Suprapubic skin (tissue), 3 donors: ENCODE measurements around the gene ZNF668.

Source experiments
- EP300 ChIP-seq: sonication (generic); formaldehyde crosslinking; IDR thresholded peaks from one replicate; pipeline ENCODE4 v1.6.1; 2017; ENCODE audit warnings: antibody characterized with exemption
- POLR2A ChIP-seq, 2 donors: fragments of 450-650 bp; IDR thresholded peaks; one replicate each; pipeline ENCODE4 v1.6.1; 2017; ENCODE audit warnings: antibody characterized with exemption in 2 of 2, mild to moderate bottlenecking in 2 of 2, moderate library complexity in 2 of 2
- TF ChIP-seq, protein P1 (sequence below), 2 donors: fragments of 200-600 bp in 1 of 2; fragments of 450-650 bp in 1 of 2; sonication (generic) in 1 of 2; IDR thresholded peaks; one replicate each; pipeline ENCODE4 v1.5.1; 2016 to 2019; ENCODE audit warnings: antibody characterized with exemption in 2 of 2, mild to moderate bottlenecking in 1 of 2, moderate library complexity in 1 of 2

DNA sequence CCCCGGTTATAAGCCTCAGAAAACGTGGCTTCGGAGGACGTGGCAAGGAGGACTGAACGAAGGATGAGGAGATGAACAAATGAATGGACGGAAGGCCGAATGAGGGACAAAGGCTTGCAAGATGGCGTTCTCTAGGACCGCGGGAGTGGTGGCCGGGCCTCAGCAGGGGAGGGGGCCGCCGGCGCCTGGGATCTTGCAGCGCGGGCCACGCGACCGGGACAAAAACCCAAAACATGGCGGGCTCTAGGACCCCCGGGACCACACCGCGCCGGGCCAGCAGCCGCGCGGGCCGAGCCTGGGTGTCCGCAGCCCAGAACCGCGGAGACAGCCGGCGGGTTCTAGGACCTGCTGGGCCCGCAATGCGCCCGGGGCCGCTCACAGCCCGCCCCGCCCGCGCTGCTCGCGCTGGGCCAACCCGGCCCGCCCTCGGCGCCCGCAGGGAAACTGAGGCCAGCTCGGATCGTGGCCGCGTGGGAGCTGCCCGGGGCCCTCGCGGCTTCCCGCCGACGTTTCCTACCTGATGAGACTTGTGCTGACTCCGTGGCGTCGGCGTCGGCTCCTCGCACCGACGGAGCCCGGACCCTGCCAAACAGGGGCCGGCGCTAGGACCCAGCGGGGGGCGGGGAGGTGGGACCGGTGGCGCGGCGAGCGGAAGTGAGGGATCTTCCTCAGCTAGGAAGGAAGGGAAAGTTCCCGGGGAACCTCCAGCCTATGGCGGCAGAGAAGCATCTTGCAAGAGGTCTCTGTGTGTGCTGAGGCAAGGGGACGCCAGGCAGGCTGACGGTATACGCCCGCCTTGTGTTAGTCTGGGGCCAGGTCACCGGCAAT is 684 bp downstream of the ZNF668 start:
- TF ChIP-seq, protein P1, sequence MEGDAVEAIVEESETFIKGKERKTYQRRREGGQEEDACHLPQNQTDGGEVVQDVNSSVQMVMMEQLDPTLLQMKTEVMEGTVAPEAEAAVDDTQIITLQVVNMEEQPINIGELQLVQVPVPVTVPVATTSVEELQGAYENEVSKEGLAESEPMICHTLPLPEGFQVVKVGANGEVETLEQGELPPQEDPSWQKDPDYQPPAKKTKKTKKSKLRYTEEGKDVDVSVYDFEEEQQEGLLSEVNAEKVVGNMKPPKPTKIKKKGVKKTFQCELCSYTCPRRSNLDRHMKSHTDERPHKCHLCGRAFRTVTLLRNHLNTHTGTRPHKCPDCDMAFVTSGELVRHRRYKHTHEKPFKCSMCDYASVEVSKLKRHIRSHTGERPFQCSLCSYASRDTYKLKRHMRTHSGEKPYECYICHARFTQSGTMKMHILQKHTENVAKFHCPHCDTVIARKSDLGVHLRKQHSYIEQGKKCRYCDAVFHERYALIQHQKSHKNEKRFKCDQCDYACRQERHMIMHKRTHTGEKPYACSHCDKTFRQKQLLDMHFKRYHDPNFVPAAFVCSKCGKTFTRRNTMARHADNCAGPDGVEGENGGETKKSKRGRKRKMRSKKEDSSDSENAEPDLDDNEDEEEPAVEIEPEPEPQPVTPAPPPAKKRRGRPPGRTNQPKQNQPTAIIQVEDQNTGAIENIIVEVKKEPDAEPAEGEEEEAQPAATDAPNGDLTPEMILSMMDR (IDR thresholded peaks at IDR 0.05), result no peak
- TF ChIP-seq EP300 (no peak), POLR2A (IDR thresholded peaks at IDR 0.05) (no peak)
